Psoas muscle (tissue), 8 donors: ENCODE results near the gene GLB1L. TPM values are rescaled to one million over a fixed set of nuclear protein-coding genes. Genes with fewer than 3 reads are reported as not detected.

ENCODE experiments used
- ATAC-seq, 4 donors: fragments of 200-7000 bp; cut with Tn5 transposase; one replicate each; pipeline ENCODE4 v1.9.1; 2020; ENCODE audit warnings: moderate library complexity in 3 of 4, mild to moderate bottlenecking in 2 of 4
- DNase-seq, 2 donors: peaks; one replicate each; pipeline ENCODE4 v3.0.0-alpha.2; 2020
- H3K27ac ChIP-seq: fragments of 200-600 bp; one replicate; pipeline ENCODE4 v1.8.0; 2022
- H3K27me3 ChIP-seq, 3 donors: fragments of 200-600 bp in 1 of 3; one replicate each; pipeline versions ENCODE4 v1.6.1 to v1.8.0; 2013 to 2022; ENCODE audit warnings: low read length in 2 of 3, mild to moderate bottlenecking in 2 of 3, moderate library complexity in 1 of 3; ENCODE audit not compliant: insufficient read depth in 3 of 3
- H3K36me3 ChIP-seq, 2 donors: fragments of 200-600 bp in 1 of 2; one replicate each; pipeline versions ENCODE4 v1.6.1 to v1.8.0; 2013 to 2022; ENCODE audit warnings: low read depth in 1 of 2, mild to moderate bottlenecking in 1 of 2, moderate library complexity in 1 of 2; ENCODE audit not compliant: insufficient read depth in 1 of 2
- H3K4me1 ChIP-seq: fragments of 200-600 bp; one replicate; pipeline ENCODE4 v1.8.0; 2022
- H3K4me3 ChIP-seq: fragments of 200-600 bp; one replicate; pipeline ENCODE4 v1.8.0; 2022; ENCODE audit warnings: mild to moderate bottlenecking
- H3K9me3 ChIP-seq: fragments of 200-600 bp; one replicate; pipeline ENCODE4 v1.8.0; 2022
- WGBS, 3 donors: extraction: QIAGEN DNeasy Blood & Tissue Kit; methylation state at CpG; one replicate each; pipeline versions ENCODE4 v1.1.6 to v1.1.7; 2013; 5-methylcytosine and 5-hydroxymethylcytosine counted together
- intact Hi-C, 2 donors: fragments of 100-400 bp; cut with DNase I; formaldehyde crosslinking; loops; one replicate each; pipeline versions ENCODE4 v1.11.0 to v1.14.2; 2022
- polyA plus RNA-seq, 3 donors: library from polyadenylated mRNA; stranded (reverse); fragments of 200-250 nt; gene quantifications; one replicate each; pipeline ENCODE4 v1.2.3, GENCODE V29; 2013
- total RNA-seq, 4 donors: library from RNA; stranded (reverse); fragmentation: NEBNext Ultra II Directional in 2 of 4; extraction: Animal tissue kit (Norgen Biotek cat#: 25700) in 2 of 4; gene quantifications; one replicate each; pipeline versions ENCODE4 v1.2.1 to v1.2.4, GENCODE V29; 2021 to 2023
- TF ChIP-seq, protein P1 (sequence below): fragments of 200-600 bp; IDR thresholded peaks from one replicate; pipeline ENCODE4 v1.8.0; 2022; ENCODE audit warnings: antibody characterized with exemption
- donor health status: healthy with polysubstance abuse.
- donor health status: DM: no; HTN: no; CAD: no; lungs with moderate emphysema.
- donor health status: Bipolar disorder and iron deficiency.
- donor health status: healthy.
- donor health status: DM: yes; HTN: yes; CAD: no.
- donor health status: DM: no; HTN: no; CAD: no.
- donor health status: DM: no; HTN: no; CAD: no.
- donor health status: DM: yes; HTN: yes; CAD: no.

GLB1L gene
- total and polyA plus RNA-seq, 7 donors = 0.55 to 3.7 (median 0.90) TPM

DNA sequence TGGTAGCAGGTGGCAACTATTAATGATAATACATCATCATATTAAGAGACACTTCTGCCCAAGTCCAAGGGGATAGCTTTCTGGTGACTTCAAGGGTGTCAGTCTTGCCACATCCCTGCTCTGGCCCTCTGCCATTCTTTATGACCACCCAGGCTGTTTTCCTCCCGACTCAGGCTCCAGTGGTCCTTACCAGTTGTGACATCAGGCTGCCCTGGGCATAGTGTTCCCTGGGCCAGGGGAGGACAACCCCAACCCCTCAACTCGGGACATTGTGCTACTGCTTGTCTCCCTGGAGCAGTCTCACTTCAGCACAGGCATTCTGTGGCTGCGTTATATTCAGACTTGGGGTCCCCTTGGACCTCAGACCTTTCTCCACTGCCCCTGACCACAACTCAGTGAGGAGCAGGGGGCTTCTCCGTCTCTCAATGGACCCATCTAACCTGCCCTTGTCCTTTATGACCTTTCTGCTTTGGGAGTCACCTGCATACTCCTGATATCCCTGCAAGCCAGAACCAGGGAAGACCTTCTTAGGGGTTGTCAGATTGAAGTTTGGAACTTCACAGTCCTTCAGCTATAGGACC lies 46.8 kb upstream of the GLB1L start:
- H3K27me3 ChIP-seq = no peaks in the 10 kb centered on the region
- ATAC-seq (no peak), DNase-seq (no peak)
- no peaks in the 10 kb centered on the region for H3K9me3 ChIP-seq
- H3K4me1 ChIP-seq = peaks cover 4% of the 10 kb centered on the region
- intact Hi-C loops = loop anchor here in 1 of 2 donors (10.0 kb wide), 1 partner anchor 47 kb away; the partner anchor contains the start of genes GLB1L and STK16
- TF ChIP-seq, protein P1, sequence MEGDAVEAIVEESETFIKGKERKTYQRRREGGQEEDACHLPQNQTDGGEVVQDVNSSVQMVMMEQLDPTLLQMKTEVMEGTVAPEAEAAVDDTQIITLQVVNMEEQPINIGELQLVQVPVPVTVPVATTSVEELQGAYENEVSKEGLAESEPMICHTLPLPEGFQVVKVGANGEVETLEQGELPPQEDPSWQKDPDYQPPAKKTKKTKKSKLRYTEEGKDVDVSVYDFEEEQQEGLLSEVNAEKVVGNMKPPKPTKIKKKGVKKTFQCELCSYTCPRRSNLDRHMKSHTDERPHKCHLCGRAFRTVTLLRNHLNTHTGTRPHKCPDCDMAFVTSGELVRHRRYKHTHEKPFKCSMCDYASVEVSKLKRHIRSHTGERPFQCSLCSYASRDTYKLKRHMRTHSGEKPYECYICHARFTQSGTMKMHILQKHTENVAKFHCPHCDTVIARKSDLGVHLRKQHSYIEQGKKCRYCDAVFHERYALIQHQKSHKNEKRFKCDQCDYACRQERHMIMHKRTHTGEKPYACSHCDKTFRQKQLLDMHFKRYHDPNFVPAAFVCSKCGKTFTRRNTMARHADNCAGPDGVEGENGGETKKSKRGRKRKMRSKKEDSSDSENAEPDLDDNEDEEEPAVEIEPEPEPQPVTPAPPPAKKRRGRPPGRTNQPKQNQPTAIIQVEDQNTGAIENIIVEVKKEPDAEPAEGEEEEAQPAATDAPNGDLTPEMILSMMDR = no peak
- no peaks in the 10 kb centered on the region for H3K36me3 ChIP-seq
- no peak overlapping the region for H3K4me3 ChIP-seq
- 67 to 71% (median 68%) methylated on average over 4 of the region's 4 CpGs for WGBS, 3 donors
- no peak overlapping the region for H3K27ac ChIP-seq

DNA sequence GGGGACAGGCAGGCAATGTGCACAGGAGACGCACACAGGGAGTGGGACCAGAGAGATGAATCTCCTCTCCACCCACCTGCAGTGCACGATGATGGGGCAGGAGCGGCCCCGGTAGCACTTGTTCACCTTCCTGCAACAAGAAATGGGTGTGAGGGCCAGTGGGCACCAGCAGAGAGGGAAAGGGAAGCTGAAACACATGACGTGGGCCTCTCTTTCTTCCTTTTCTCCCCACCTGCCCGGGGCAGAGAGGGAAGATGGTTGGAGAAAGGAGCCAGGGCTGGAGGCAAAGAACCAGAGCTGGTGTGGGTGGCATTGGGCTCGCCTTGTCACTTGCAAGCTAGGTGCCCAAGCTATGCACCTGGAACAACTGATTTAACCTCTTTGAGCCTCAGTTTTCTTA lies 46.1 kb upstream of the GLB1L start:
- H3K36me3 ChIP-seq = peaks cover 0 to 6% of the 10 kb centered on the region in 2 donors
- H3K9me3 ChIP-seq = no peaks in the 10 kb centered on the region
- no peak overlapping the region for H3K4me3 ChIP-seq
- H3K27me3 ChIP-seq = no peaks in the 10 kb centered on the region
- no peak for DNase-seq
- no peak overlapping the region for H3K27ac ChIP-seq
- 78 to 86% (median 84%) methylated on average over 6 to 7 of the region's 7 CpGs for WGBS, 3 donors
- intact Hi-C loops = loop anchor here in 1 of 2 donors (10.0 kb wide), 1 partner anchor 47 kb away; the partner anchor contains the start of genes GLB1L and STK16
- ATAC-seq = no peak
- peaks cover 4% of the 10 kb centered on the region for H3K4me1 ChIP-seq
- TF ChIP-seq, protein P1 = no peak

DNA sequence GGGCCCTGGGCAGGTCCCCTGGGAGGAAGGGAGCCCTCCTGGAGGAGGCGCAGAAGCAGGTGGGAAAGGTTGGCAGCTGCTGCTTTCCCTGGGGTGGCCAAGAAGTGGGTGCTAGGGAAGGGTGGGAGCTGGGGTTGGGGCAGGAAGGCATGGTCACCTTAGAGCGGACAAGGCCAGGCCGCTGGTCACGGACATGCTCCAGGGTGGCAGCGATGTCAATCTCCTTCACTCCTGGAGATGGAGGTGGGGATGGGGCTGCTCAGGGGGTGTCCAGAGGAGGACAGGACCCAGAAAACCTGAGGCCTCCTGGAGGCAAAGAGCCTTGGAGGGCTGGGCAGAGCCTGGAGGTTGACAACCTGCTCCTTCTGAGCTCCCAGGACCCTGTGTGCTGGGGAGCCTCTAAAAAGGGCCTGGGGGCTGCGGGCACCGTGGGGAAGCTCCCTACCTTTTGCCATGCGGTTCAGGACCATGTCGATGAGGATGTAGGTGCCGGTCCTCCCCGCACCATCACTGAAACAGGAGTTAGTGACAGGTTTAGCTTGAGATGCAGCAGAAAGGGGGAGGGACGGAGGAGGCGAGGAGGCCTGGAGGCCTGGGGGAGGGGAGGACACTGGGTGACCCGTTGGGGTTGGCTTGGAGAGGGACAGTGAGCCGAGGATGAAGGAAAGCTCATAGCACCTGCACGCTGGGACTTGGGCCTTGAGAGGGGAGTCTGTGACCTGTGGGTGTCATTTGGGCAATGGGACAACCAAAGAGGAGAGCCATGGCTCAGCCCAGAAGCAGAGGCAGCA lies 45.3 kb upstream of the GLB1L start:
- Histone ChIP-seq H3K4me1 (peaks cover 4% of the 10 kb centered on the region), H3K9me3 (no peaks in the 10 kb centered on the region), H3K27me3 (no peaks in the 10 kb centered on the region), H3K4me3 (no peak overlapping the region), H3K36me3 (peaks cover 0 to 11% of the 10 kb centered on the region in 2 donors), H3K27ac (no peak overlapping the region)
- 83 to 84% (median 83%) methylated on average over 16 of the region's 16 CpGs for WGBS, 3 donors
- TF ChIP-seq, protein P1 = no peak
- DNase-seq (peak in 1 of 2 donors; percentile 46), ATAC-seq (no peak)
- intact Hi-C loops = loop anchor here in 1 of 2 donors (10.0 kb wide), 1 partner anchor 46 kb away; the partner anchor contains the start of genes GLB1L and STK16

DNA sequence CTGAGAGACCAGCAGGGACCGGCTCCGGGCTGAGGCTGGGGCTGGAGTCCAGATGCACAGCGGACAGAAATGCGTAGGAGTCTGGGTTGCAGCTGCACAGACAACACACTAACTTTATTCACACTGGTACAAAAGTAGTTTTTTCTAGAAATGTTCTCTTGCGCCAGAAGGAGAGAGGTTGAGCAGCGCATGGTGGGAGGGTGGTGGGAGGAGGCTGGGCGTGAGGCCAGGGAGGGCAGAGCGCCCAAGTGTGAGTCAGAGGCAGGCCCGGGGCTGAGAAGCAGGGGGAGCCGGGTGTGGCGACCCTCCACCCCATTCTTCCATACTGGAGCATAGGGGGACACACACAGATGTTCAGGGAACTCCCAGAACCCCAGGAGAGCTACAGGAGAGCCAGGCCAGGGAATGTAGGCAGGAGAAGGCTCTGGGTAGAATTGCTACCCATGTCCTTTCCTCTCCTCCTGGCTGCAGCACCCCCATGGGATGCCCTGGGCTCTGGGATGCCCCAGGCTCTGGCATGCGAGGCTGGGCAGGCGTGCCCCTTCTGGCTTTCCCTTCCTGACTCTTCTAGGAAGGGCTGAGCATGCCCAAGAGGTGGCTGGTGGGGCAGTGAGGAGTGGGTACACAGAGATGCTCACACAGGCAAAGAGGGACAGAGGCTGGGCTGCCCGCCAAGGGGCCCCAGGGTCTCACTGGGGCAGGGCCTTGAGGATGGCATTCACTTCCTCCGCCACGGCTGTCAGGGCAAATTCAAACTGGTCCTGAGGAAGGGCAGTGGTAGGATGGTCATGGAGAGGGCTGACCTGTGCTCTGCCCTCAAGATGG lies 44.5 kb upstream of the GLB1L start:
- ATAC-seq = peak in 3 of 4 donors; percentile 17 to 24 (median 23)
- Histone ChIP-seq H3K27me3 (no peaks in the 10 kb centered on the region), H3K4me1 (no peaks in the 10 kb centered on the region), H3K4me3 (no peak overlapping the region), H3K36me3 (peaks cover 0 to 20% of the 10 kb centered on the region in 2 donors), H3K9me3 (no peaks in the 10 kb centered on the region), H3K27ac (peak overlapping the region; percentile 5)
- intact Hi-C loops = loop anchor here in 1 of 2 donors (10.0 kb wide), 1 partner anchor 45 kb away; the partner anchor contains the start of genes GLB1L and STK16
- DNase-seq = peak; percentile 74 to 80
- 31 to 35% (median 33%) methylated on average over 16 of the region's 16 CpGs for WGBS, 3 donors
- TF ChIP-seq, protein P1 = no peak
